Measurements from ENCODE around the gene SEPTIN8.

GRCh38 chr5:132774896-132775295, 2.1 kb downstream of the SEPTIN8 start:
- TF ChIP-seq EZH2phosphoT487 (IDR thresholded peaks at IDR 0.05; ENCODE audit: insufficient read depth, low read depth) (no peak), EZH2 (IDR thresholded peaks at IDR 0.05; ENCODE audit: insufficient read depth, poor library complexity, severe bottlenecking) (no peak)

All from GM23248 (cell line).